ENCODE measurements around the gene VWCE. TPM values are rescaled to one million over a fixed set of nuclear protein-coding genes. Genes with fewer than 3 reads are reported as not detected.
"Not testable (repeated sequence)": the region's sequence is repeated elsewhere in the genome, so short reads cannot be mapped to it uniquely, and the experiment has no call there.

VWCE gene
- total and polyA plus RNA-seq, 11 donors, result 0.17 to 1.7 (median 0.66) TPM; not detected in 1

GRCh38 chr11:61259363-61259762 lies 35.8 kb downstream of the VWCE start:
- no peak for TF ChIP-seq CTCF (IDR thresholded peaks at IDR 0.05)
- TF ChIP-seq POLR2A (IDR thresholded peaks at IDR 0.05), result no peak
- Histone ChIP-seq H3K9me3 (no peaks in the 10 kb centered on the region), H3K4me3 (no peak overlapping the region), H3K4me1 (no peaks in the 10 kb centered on the region), H3K27ac (no peak overlapping the region), H3K36me3 (no peaks in the 10 kb centered on the region), H3K27me3 (no peaks in the 10 kb centered on the region)
- DNase-seq (no peak), ATAC-seq (no peak)
- WGBS, 4 donors, result 94 to 97% (median 95%) methylated on average over 6 of the region's 6 CpGs
- intact Hi-C loops (cut with DNase I), result loop anchor here in 4 of 10 donors (5.0 to 10.0 kb wide), 2 partner anchors 123 to 125 kb away; no protein-coding TSS in a partner anchor

DNA sequence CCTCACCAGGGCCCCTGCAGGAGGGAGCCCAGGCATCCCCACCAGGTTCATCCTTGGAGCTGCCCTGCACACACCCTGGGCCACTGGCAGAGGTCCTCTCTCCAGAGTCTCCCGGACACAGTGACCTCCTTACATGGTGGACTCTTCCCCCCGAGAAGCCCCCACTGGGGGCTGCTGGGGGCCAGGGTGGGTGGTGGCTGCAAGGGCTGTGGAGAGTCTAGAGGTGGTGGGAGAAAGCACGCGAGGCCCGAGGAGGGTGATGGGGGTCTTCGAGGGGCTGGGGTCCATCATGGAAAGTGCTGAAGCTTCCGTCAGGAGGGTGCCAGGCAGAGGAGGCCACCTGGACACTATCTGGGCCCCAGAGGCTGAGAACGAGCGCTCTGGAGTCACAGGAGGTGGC lies 36.6 kb downstream of the VWCE start:
- Histone ChIP-seq H3K27me3 (no peaks in the 10 kb centered on the region), H3K27ac (no peak overlapping the region), H3K36me3 (no peaks in the 10 kb centered on the region), H3K9me3 (no peaks in the 10 kb centered on the region), H3K4me1 (no peaks in the 10 kb centered on the region), H3K4me3 (no peak overlapping the region)
- DNase-seq (no peak), ATAC-seq (peak in 1 of 4 donors; percentile 13)
- intact Hi-C loops (cut with DNase I), result loop anchor here in 4 of 10 donors (5.0 to 10.0 kb wide), 2 partner anchors 124 to 126 kb away; no protein-coding TSS in a partner anchor
- TF ChIP-seq POLR2A (IDR thresholded peaks at IDR 0.05), result no peak
- TF ChIP-seq CTCF (IDR thresholded peaks at IDR 0.05), result no peak
- WGBS, 4 donors, result 84 to 92% (median 88%) methylated on average over 9 of the region's 9 CpGs

DNA sequence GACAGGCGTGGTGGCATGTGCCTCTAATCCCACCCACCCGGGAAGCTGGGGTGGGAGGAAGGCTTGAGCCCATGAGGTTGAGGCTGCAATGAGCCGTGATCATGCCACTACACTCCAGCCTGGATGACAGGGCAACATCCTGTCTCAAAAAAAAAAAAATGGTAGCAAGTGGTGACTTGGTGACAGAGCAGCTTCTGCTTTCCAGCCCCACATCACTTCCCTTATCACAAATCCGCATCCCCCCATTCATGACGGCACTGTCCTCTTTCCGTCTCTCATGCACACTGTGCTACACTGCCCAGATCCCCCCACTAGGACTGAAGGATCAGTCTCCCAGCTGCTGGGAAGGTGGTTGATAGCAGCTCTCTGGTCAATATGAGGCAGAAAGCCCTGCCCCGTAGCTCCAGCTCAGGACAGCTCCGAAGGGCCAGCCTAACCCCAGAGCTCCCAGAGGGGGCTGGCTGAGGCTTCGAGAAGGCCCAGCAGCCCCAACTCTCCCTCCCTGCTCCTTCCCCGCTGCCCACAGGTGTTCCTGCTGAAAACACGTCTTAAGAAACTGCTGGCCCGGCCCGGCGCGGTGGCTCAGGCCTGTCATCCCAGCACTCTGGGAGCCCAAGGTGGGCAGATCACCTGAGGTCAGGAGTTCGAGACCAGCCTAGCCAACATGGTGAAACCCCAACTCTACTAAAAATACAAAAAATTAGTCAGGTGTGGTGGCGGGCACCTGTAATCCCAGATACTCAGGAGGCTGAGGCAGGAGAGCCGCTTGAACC lies 38.2 kb downstream of the VWCE start:
- Histone ChIP-seq H3K4me3 (no peak overlapping the region), H3K4me1 (no peaks in the 10 kb centered on the region), H3K27me3 (no peaks in the 10 kb centered on the region), H3K9me3 (no peaks in the 10 kb centered on the region), H3K36me3 (no peaks in the 10 kb centered on the region), H3K27ac (no peak overlapping the region)
- TF ChIP-seq CTCF (IDR thresholded peaks at IDR 0.05) (no peak), POLR2A (IDR thresholded peaks at IDR 0.05) (no peak)
- intact Hi-C loops (cut with DNase I), result loop anchor here in 4 of 10 donors (5.0 to 10.0 kb wide), 2 partner anchors 125 to 128 kb away; no protein-coding TSS in a partner anchor
- ATAC-seq (no peak), DNase-seq (no peak)
- 86 to 90% (median 88%) methylated on average over 18 of the region's 18 CpGs for WGBS, 4 donors

DNA sequence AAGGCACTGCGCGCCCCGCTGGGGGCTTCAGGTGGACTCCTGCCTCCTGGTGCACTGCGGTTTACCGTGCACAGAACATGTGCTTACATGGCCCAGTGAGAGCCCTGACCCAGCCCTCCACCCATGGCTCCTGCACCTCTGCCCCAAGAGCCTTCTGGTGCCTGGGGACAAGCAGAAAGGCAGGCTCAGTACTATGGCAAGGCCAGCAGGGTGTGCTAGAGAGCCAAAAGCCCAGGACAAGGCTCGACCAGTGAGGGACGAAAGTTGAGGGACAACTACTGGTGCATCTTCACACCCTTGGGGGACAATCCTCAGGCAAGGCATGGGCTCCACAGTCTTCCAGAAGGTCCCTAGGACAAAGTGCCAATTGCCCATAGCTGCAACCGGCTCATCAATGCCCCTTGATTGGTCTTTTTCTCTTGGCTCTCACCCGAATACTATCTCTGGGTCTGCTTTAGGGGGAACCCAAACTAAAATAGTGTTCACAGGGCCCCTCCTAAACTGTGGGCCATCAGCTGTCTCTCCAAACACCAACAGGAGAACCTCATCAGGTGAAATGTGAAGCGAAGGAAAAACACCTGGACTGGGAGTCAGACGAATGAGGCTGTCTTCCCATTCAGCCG lies 40.6 kb downstream of the VWCE start:
- no peak overlapping the region for H3K4me3 ChIP-seq
- peaks cover 0 to 2% (median 0%) of the 10 kb centered on the region in 12 donors for H3K4me1 ChIP-seq
- WGBS, 4 donors, result 49 to 55% (median 51%) methylated on average over 12 of the region's 12 CpGs
- H3K27me3 ChIP-seq, result no peaks in the 10 kb centered on the region
- H3K36me3 ChIP-seq, result no peaks in the 10 kb centered on the region
- ATAC-seq (peak in 3 of 4 donors; percentile 64 to 72 (median 70)), DNase-seq (peak; percentile 39 to 77 (median 57))
- no peaks in the 10 kb centered on the region for H3K9me3 ChIP-seq
- intact Hi-C loops (cut with DNase I), result loop anchor here in 4 of 10 donors (5.0 to 10.0 kb wide), 2 partner anchors 128 to 130 kb away; no protein-coding TSS in a partner anchor
- TF ChIP-seq POLR2A (IDR thresholded peaks at IDR 0.05), result no peak
- peak; percentile 66 to 84 (median 78) for TF ChIP-seq CTCF (IDR thresholded peaks at IDR 0.05)
- H3K27ac ChIP-seq, result no peak overlapping the region

- DNase-seq, H3K36me3 ChIP-seq, H3K4me1 ChIP-seq, H3K27ac ChIP-seq, H3K4me3 ChIP-seq, H3K27me3 ChIP-seq, H3K9me3 ChIP-seq, ATAC-seq: not testable (repeated sequence)
- WGBS, 4 donors, result 38 to 54% (median 44%) methylated on average over 1 of the region's 1 CpG
- intact Hi-C loops (cut with DNase I), result loop anchor here in 3 of 10 donors (10.0 kb wide), 1 partner anchor 132 kb away; no protein-coding TSS in a partner anchor
These were observed 42.8 kb downstream of the VWCE start for GRCh38 chr11:61252332-61252731.

All from heart left ventricle (tissue), 16 donors.